ENCODE data around the gene PARD3. TPM values are rescaled to one million over a fixed set of nuclear protein-coding genes. Genes with fewer than 3 reads are reported as not detected.
"Not testable (repeated sequence)": the region's sequence is repeated elsewhere in the genome, so short reads cannot be mapped to it uniquely, and the experiment has no call there.

PARD3 gene
- total RNA-seq, 1 donor from 2014 or later, result 25.3 TPM

DNA sequence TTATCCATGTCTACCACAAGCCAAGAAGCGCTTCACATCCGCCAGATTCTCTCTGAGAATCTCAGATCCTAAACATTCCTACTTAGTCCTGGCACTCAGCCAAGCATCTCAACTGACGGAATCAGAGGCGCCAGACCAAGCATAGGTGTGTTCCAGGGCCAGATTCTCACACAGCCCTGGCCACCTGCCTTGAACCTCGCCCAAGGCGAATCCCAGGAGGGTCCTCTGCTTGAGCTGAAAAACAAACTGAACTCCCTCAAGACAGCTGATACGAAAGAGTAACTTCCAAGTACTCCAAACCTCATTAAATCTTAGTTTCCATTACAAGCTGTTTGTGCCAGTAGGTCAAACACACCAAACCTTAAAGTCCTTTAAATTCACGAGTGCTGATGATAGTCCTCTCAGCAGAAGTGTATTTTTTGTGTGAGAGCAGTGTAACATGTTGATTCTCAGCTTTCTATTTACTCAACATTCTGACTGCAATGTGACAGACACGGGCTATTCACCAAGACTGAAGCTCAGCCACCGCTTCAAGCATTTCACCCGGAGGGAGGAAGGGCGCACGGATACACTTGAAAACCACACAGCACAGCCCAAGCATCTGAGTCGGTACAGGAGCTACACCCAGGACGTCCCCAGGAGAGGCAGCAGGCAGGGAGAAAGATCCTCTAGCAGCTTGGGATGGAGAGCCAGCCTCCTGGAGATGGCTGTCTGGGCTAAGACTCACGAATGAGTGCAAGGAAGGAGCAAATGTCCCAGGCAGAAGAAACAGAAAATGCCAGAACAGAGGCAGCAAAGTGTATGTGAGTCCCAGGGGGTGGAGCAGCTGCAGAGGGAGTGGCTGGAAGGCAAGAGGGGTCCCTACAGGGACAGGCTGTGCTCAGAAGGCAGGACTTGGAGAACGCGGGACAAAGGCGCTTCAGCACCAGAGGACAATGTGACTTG, 6.0 kb downstream of the PARD3 start:
- DNase-seq, result peak; percentile 52
- peak; percentile 67 for ATAC-seq
- intact Hi-C loops (cut with micrococcal nuclease), result no loop called here

DNA sequence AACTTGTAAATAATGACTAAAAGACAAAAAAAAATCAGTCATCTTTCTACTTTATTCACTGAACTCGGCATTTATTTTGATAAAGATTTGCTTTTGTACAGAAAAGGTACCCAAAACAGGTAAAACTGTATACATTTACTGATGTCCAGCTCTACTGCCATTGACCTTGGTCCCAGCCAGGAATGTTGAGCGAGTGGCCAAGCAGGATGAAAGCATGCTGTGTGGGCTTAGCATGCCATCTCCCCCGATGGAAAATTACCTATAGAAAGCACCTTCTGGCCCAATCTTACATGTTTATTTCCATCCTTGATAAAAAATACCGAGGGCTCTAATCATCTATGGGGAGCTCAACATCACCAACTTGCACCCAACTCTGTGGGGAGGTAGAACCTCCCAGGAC, 6.8 kb downstream of the PARD3 start:
- intact Hi-C loops (cut with micrococcal nuclease), result no loop called here

DNA sequence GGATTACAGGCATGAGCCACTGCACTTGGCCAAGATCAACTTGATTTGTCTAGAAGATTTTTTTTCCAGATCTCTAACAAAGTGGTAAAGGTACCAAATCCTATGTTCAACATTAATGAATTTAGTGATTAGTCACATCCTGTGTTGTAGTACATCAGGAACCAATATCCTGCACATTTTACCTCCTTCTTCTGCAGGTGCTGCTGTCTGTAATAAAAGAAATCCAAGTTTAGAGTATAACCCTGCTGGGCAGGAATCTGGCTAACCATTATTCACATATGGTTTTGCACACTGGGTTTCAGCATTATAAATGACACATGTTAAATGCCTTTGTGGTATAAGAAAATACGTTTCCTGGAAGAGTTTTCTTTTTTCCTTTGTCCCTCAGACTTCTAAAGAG, 10.8 kb downstream of the PARD3 start:
- intact Hi-C loops (cut with micrococcal nuclease), result no loop called here
- ATAC-seq (no peak), DNase-seq (no peak)

More for the DNA sequence above, 6.8 kb downstream of the PARD3 start:
- no peak for DNase-seq
- ATAC-seq, result no peak

DNA sequence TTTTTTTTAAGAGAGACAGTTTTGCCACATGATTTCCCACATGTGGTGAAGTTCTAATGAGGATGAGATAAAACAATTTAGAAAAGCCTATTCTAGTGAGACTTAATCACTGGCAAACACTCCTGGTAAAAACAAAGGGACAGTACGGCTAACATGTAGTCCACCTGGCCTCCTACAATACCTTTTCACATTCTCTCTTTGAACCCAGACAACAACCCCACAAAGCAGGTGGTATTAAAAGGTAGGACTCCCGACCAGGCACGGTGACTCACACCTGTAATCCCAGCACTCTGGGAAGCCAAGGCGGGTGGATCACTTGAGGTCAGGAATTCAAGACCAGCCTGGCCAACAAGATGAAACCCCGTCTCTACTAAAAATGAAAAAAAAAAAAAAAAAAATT, 12.4 kb downstream of the PARD3 start:
- ATAC-seq, result no peak

DNA sequence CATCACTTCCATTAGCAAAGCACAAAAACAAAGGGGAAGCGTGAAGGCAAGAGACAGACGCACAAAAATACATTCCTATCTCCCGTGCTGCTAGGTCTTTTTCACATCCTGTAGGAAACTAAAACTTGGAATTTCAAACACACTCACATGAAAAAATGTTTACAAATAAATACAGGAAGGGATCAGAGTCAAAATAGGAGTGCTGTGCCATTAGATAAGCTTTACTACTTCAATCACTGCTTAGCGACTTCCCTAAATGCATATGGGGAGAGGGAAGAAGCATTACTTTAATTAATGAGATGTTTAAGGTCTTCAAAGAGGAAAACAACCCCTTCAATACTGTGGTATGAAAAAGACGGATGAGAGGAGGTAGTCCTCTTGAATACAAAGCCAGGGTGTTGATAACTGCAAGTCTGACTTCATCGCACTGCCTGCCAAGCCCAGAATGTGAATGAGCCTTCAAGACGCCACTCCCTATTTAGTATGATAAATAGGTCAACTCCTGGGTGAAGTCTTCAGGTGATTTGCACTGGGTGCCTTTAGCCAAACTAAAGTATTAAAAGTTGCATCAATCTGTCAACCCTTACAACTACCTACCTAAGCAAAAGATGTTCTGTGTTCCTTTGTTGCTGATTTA, 13.9 kb downstream of the PARD3 start:
- DNase-seq, result no peak
- intact Hi-C loops (cut with micrococcal nuclease), result no loop called here
- ATAC-seq, result peak; percentile 71

More for the DNA sequence above, 12.4 kb downstream of the PARD3 start:
- intact Hi-C loops (cut with micrococcal nuclease), result no loop called here
- DNase-seq, result no peak

DNA sequence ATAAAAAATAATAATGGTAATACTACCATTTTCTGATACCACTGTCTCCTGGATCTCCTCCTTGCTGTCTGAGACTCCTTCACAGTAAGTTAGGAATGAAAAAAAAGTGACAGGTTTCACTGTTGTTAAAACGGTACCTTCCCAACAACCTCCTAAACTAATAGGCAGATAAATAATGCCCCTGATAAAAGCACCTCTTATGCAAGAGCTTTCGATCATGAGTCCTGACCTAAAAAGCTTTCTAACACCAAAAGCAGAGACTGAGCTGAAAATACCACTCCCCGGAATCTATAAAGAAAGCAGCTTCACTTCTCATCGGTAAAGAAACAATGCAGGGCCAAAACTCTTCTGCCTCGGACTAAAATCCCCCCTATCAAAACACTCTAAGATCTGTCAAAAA, 14.5 kb downstream of the PARD3 start:
- intact Hi-C loops (cut with micrococcal nuclease), result no loop called here
- ATAC-seq (no peak), DNase-seq (no peak)

DNA sequence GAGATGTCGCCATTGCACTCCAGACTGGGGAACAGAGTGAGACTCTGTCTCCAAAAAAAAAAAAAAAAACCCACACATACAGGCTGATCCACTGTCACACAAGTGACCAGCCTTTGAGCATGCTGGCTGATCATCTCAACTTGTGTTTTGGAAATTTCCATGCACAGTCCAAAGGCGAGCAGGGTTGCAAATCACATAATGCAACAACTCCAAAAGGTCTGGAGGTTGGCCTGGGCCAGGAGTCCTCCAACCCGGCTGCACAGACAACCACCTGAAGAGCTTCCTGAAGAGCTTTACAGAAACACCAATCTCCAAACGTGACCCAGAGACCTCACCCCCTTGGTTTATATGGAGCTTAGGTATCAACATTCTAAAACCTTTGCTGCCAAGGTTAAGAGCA, 16.4 kb downstream of the PARD3 start:
- ATAC-seq (no peak), DNase-seq (no peak)
- intact Hi-C loops (cut with micrococcal nuclease), result no loop called here

DNA sequence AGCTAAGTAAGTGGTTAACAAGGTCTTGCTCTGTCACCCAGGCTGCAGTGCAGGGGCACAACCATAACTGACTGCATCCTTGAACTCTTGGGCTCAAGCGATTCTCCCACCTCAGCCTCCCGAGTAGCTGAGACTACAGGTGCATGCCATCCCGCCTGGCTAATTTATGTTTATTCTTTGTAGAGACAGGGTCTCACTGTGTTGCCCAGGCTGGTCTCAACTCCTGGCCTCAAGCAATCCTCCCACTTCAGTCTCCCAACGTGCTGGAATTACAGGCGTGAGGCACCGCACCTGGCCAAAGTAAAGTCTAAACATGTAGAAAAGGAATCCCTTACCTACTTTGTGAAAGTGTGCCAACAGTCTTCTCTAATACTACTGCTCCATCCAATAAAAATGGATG, 17.9 kb downstream of the PARD3 start:
- no peak for ATAC-seq
- intact Hi-C loops (cut with micrococcal nuclease), result no loop called here

DNA sequence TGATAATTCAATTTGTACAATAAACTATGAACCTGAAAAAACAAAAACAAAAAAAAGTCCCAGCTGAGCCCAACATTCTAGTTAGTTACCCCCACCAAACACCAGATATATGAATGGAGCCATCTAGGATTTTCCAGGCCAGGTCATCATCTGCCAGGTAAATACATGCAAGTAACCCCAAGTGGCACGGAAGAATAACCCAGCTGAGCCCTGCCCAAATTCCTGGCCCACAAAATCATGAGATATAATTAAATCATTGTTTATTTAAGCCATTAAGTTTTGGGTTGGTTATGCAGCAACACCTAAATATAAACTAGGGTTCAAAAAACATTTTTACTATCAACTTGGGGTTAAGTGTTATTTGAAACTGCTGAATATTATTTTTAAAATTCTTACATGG, 19.0 kb downstream of the PARD3 start:
- intact Hi-C loops (cut with micrococcal nuclease), result no loop called here
- DNase-seq (no peak), ATAC-seq (no peak)

More for the DNA sequence above, 17.9 kb downstream of the PARD3 start:
- no peak for DNase-seq

DNA sequence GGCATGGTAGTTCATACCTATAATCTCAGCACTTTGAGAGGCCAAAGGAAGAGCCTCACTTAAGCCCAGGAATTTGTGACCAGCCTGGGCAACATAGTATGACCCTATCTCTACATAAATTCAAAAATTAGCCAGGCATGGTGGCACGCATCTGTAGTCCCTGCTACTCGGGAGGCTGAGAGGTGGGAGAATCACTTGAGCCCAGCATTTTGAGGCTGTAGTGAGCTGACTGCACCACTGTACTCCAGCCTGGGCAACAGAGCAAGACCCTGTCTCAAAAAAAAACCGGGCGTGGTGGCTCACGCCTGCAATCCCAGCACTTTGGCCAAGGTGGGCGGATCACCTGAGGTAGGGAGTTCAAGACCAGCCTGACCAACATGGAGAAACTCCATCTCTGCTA, 19.8 kb downstream of the PARD3 start:
- ATAC-seq (no peak), DNase-seq (no peak)
- intact Hi-C loops (cut with micrococcal nuclease), result no loop called here

DNA sequence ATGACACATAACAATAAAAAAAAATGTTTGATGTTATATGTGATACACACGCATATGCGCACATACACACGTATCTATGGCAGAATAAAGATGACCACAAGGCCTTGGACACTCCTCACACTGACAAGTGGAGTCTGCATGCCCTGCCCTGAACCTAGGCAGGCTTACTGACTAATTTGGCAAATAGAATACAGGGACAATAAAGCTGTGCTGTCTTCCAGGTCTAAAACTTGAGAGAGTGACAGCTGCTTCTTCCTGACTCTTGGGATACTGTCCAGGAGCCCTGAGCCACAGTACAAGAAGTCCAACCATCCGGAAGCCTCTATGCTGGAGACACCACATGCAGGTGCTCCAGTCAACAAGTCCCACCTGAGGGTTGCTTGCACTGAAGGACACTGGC, 20.3 kb downstream of the PARD3 start:
- DNase-seq, result no peak
- no peak for ATAC-seq
- intact Hi-C loops (cut with micrococcal nuclease), result no loop called here

DNA sequence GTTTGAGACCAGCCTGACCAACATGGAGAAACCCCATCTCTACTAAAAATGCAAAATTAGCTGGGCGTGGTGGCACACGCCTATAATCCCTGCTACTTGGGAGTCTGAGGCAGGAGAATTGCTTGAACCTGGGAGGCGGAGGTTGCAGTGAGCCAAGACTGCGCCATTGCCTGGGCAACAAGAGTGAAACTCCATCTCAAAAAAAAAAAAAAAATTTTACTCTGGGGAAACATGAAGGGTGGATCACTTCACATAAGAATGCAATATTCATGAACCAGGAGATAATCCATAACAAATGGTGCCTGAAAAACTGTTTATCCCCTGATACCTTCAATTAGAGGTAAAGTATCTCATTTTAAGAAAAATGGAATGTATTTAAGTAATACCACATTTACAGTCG, 21.5 kb downstream of the PARD3 start:
- intact Hi-C loops (cut with micrococcal nuclease); DNase-seq; ATAC-seq: not testable (repeated sequence)

DNA sequence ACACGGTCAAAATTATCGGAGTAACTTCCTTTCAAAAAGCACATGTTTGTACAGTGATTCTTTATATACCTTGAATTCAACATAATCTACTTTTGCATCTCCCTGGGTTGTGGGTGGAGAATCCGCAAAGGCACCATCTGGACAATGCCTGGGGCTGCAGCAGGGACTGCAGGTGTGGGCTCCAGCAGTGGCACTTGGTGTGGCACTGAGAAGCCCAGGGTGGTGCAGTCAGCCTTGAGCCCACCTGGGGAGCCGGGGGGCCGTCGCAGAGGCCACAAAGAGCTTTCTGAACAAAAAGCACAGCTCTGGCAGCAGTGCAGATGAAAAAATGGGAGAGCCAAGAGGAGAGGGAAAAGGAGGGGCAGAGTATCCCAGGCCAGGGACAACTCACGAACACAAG, 22.2 kb downstream of the PARD3 start:
- DNase-seq, result no peak
- intact Hi-C loops (cut with micrococcal nuclease), result no loop called here
- ATAC-seq, result no peak

DNA sequence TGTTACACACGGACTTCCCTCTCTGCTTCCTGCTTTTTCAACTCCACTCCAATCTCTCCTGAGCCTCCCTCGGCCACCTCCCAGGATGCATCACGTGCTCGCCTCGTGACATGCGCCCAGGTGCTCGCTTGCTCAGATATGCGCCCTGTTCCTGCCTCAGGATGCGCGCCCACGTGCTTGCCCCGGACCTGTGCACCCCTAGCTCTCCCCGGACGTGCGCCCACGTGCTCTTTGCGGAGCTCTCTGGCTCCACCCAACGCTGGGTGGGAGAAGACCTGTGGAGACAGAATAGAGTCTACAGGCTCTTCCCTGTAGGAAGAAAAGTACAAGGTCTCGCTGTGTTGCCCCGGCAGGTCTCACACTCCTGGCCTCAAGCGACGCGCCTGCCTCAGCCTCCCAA, 23.1 kb downstream of the PARD3 start:
- ATAC-seq (peak; percentile 25), DNase-seq (no peak)
- intact Hi-C loops (cut with micrococcal nuclease), result no loop called here

DNA sequence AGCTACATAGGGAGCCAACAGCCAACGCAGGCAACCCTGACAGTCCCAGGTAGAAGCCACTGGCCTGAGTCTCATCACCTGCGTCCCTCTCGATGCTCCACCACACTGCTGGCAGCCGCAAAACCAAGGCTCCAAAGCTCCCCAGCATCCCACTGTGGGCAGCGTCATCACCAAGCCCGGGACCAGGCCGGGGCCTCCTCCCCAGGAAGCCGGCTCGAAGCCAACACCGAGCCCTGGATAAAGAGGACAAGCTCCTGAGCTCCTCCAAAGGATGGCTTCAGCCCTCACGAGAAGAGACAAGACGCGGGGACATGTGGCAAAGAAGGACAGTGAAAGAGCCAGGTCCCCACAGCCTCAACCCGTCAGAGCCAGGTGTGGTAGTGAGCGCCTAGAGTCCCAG, 23.9 kb downstream of the PARD3 start:
- intact Hi-C loops (cut with micrococcal nuclease), result no loop called here
- ATAC-seq, result no peak
- no peak for DNase-seq

DNA sequence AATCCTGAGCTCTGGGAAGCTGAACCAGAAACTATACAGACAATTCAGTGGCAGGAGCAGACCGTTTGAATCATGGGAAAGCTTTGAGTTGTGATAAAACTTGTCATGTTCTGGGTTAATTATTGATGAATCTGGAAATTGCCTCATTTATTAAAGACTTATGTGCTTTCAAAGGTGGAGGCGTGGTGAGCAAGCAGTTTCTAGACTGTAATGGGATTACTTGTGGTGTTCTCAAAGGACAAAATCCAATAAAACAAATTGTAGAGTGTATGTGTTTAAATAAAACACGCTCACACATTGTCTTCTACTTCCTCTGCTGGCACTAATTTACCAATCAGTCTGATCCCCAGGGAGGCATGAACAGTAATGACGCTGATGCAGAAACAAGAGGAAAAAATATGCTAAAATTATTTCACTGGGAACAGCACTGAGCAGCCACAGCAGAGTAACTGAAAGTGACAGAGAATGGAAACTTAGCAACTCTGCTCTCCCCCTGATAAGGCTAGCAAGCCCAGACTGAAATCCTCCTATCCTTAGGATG, 25.1 kb downstream of the PARD3 start:
- no peak for DNase-seq
- intact Hi-C loops (cut with micrococcal nuclease), result no loop called here
- peak; percentile 25 for ATAC-seq

DNA sequence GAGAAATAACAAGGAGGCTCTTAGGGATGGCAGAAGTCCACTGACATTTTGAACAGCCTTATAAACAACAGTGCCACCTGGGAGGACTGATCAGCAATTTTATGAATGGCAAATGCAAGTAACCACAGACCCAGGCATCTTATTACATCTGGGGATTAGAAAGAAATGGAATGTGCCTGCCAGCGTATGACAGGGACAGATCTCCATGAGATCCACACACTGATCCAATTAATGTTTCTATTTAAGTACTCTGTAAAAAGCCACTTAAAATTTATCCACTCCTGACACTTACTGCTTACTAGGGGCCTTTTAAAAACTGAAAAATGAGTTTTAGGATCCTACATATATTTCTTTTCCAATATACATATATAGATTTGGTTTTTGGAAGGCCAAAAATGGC, 28.6 kb downstream of the PARD3 start:
- ATAC-seq (peak; percentile 15), DNase-seq (no peak)
- intact Hi-C loops (cut with micrococcal nuclease), result no loop called here

DNA sequence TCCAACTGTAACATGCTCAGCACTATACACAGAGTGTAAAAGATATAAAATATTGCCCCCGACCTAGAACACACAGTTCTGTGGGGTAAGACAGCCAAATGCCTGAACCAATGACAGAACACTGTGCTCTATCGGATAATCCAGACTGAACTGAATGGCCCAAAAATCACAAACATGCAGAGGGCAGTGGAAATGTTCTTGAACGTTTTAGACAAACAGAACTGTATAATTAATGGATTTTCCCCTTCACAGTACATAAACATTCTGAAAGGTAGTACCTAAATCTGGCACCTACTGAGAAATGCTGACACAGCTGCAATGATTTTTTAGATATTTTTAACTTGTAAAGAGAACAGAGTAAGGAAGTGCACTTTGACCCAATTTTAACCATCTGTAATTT, 33.4 kb downstream of the PARD3 start:
- DNase-seq, result no peak

DNA sequence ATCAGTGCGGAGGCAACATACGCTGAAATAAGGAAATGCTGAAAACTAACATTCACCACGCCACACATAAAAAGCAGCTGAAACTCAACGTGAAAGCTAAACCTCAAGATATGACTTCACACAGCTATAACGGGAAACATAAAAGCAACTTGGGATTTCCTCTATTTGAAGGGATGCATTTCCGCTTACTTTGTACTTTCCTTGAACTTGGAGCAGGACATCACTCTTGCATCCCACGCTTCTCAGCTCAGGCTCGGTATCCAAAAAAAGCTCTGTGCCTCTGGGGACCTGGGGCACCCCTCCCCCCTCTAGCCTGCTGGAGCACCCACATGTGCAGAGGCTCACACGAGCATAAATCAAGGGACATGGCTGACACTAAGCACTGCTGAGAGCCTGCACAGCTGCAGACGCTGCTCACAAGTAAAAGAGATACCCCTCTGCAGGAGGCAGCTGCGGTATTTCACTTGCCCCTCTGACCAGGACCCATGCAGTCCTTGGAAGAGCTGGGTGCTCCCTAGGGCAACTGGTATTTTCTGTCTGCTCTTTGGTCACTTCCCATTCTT, 34.2 kb downstream of the PARD3 start:
- intact Hi-C loops (cut with micrococcal nuclease), result no loop called here
- DNase-seq (peak; percentile 73), ATAC-seq (peak; percentile 83)

More for the DNA sequence above, 33.4 kb downstream of the PARD3 start:
- peak; percentile 9 for ATAC-seq
- intact Hi-C loops (cut with micrococcal nuclease), result no loop called here

DNA sequence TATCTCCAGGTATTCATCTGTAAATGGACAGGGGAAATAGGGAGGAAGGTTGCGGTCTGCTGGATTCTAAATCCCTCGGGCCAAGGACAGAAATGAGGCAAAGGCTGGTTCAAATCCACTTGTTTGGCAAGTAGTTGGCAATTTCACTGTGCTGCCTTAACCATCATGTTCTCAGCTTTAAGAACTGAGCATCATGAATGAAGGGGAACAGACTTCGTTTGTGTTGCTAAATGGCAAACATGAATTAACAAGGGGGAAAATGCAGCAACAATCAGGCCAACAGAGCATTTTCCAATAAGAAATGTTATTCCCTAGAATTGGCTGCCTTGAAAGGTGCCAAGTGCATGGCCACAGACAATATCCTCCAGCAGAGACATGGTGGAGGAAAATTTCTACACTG, 36.9 kb downstream of the PARD3 start:
- intact Hi-C loops (cut with micrococcal nuclease), result no loop called here
- no peak for DNase-seq
- no peak for ATAC-seq
